Neuronal stem cell (in vitro differentiated cells): ENCODE results near the gene ADIPOR2.

Experiments used
- DNase-seq: peaks from one replicate; pipeline ENCODE4 v3.0.0-alpha.2; 2013; ENCODE audit warnings: low spot score
- H2AFZ ChIP-seq: one replicate; pipeline ENCODE4 v1.6.1; 2013; ENCODE audit warnings: mild to moderate bottlenecking, low read length, inconsistent platforms
- H2AK5ac ChIP-seq: 2 replicates; pipeline ENCODE4 v1.6.1; 2013; ENCODE audit warnings: low read depth, mild to moderate bottlenecking, inconsistent platforms, low read length, moderate library complexity, mixed read lengths
- H2BK120ac ChIP-seq: 2 replicates; pipeline ENCODE4 v1.6.1; 2013; ENCODE audit warnings: low read depth, mild to moderate bottlenecking, inconsistent platforms, low read length, moderate library complexity, mixed read lengths
- H2BK12ac ChIP-seq: one replicate; pipeline ENCODE4 v1.6.1; 2013; ENCODE audit warnings: low read length, inconsistent platforms
- H2BK15ac ChIP-seq: 2 replicates; pipeline ENCODE4 v1.6.1; 2013; ENCODE audit warnings: mild to moderate bottlenecking, low read length, inconsistent platforms, mixed read lengths
- H2BK5ac ChIP-seq: one replicate; pipeline ENCODE4 v1.6.1; 2013; ENCODE audit warnings: inconsistent platforms, mild to moderate bottlenecking, low read length, moderate library complexity
- H3K14ac ChIP-seq: one replicate; pipeline ENCODE4 v1.6.1; 2013; ENCODE audit warnings: low read length, inconsistent platforms
- H3K18ac ChIP-seq: 2 replicates; pipeline ENCODE4 v1.6.1; 2013; ENCODE audit warnings: low read length, inconsistent platforms
- H3K23ac ChIP-seq: 2 replicates; pipeline ENCODE4 v1.6.1; 2013; ENCODE audit warnings: low read depth, mild to moderate bottlenecking, mixed read lengths, low read length, inconsistent platforms; ENCODE audit not compliant: poor library complexity
- H3K27ac ChIP-seq: replicated peaks from 3 replicates; pipeline ENCODE4 v1.5.1; 2013; ENCODE audit warnings: low read length, inconsistent platforms
- H3K27me3 ChIP-seq, 3 experiments: 2 replicates each; pipeline ENCODE4 v1.6.1; 2013; ENCODE audit warnings: low read length in 3 of 3, mild to moderate bottlenecking in 2 of 3, inconsistent platforms in 1 of 3, low read depth in 1 of 3, mixed read lengths in 1 of 3, moderate library complexity in 1 of 3; ENCODE audit not compliant: control insufficient read depth in 3 of 3, insufficient read depth in 3 of 3
- H3K36me3 ChIP-seq, 2 donors: replicated peaks in 1 of 2; 2 replicates each; pipeline ENCODE4 v1.6.1; 2013; ENCODE audit warnings: low read length in 2 of 2; ENCODE audit not compliant: control insufficient read depth in 2 of 2, insufficient read depth in 2 of 2
- H3K4ac ChIP-seq: 2 replicates; pipeline ENCODE4 v1.6.1; 2013; ENCODE audit warnings: inconsistent platforms, mild to moderate bottlenecking, low read length, moderate library complexity
- H3K4me1 ChIP-seq, 2 donors: 1 replicate in 1 of 2; 2 replicates in 1 of 2; pipeline ENCODE4 v1.6.1; 2013; ENCODE audit warnings: low read length in 2 of 2, low read depth in 1 of 2; ENCODE audit not compliant: control insufficient read depth in 2 of 2, insufficient read depth in 1 of 2
- H3K4me2 ChIP-seq: one replicate; pipeline ENCODE4 v1.6.1; 2013; ENCODE audit warnings: mild to moderate bottlenecking, low read length, inconsistent platforms; ENCODE audit not compliant: insufficient read depth, poor library complexity, severe bottlenecking
- H3K4me3 ChIP-seq, 2 donors: 2 replicates each; pipeline ENCODE4 v1.5.1; 2013; ENCODE audit warnings: low read length in 2 of 2, mild to moderate bottlenecking in 2 of 2, inconsistent platforms in 1 of 2, moderate library complexity in 1 of 2
- H3K79me1 ChIP-seq: one replicate; pipeline ENCODE4 v1.6.1; 2013; ENCODE audit warnings: low read depth, mild to moderate bottlenecking, inconsistent platforms, low read length, moderate library complexity
- H3K9ac ChIP-seq: one replicate; pipeline ENCODE4 v1.6.1; 2013; ENCODE audit warnings: mild to moderate bottlenecking, low read depth, low read length, inconsistent platforms; ENCODE audit not compliant: poor library complexity
- H3K9me3 ChIP-seq, 2 donors: replicated peaks in 1 of 2; 2 replicates each; pipeline versions ENCODE3 to v1.6.1; 2013; ENCODE audit warnings: low read length in 2 of 2, mild to moderate bottlenecking in 2 of 2, inconsistent platforms in 1 of 2, low read depth in 1 of 2, mixed read lengths in 1 of 2, moderate library complexity in 1 of 2; ENCODE audit not compliant: control insufficient read depth in 2 of 2, insufficient read depth in 1 of 2
- H4K8ac ChIP-seq: one replicate; pipeline ENCODE4 v1.6.1; 2013; ENCODE audit warnings: low read depth, mild to moderate bottlenecking, inconsistent platforms, low read length, moderate library complexity
- H4K91ac ChIP-seq: one replicate; pipeline ENCODE4 v1.6.1; 2013; ENCODE audit warnings: low read length, low read depth, mild to moderate bottlenecking, inconsistent platforms; ENCODE audit not compliant: poor library complexity
- WGBS, 2 donors: extraction: QIAGEN DNeasy Blood & Tissue Kit; methylation state at CpG; one replicate each; pipeline ENCODE4 v1.1.7; 2013; ENCODE audit warnings: missing lambda C conversion rate in 2 of 2, mixed read lengths in 1 of 2; ENCODE audit not compliant: insufficient read length in 2 of 2, insufficient replicate concordance in 1 of 2; ENCODE audit errors: extremely low coverage in 2 of 2; 5-methylcytosine and 5-hydroxymethylcytosine counted together

The ADIPOR2 gene

GRCh38 chr12:1724250-1724649 is 33.4 kb downstream of the ADIPOR2 start:
- Histone ChIP-seq H4K91ac (no peak overlapping the region), H4K8ac (no peak overlapping the region), H3K27ac (no peak overlapping the region), H3K4me1 (no peaks in the 10 kb centered on the region), H3K18ac (no peak overlapping the region), H3K9me3 (peaks cover 2 to 10% of the 10 kb centered on the region in 2 donors), H3K23ac (no peak overlapping the region), H2BK15ac (no peak overlapping the region), H2BK120ac (no peak overlapping the region), H2BK12ac (no peak overlapping the region), H3K4me2 (no peak overlapping the region), H2AFZ (no peak overlapping the region), H3K4ac (no peak overlapping the region), H3K4me3 (no peak overlapping the region), H2AK5ac (no peak overlapping the region), H3K27me3 (no peaks in the 10 kb centered on the region), H3K36me3 (peaks cover 0 to 16% of the 10 kb centered on the region in 2 donors), H3K14ac (no peak overlapping the region), H3K79me1 (no peaks in the 10 kb centered on the region), H2BK5ac (no peak overlapping the region), H3K9ac (no peak overlapping the region)
- WGBS, 2 donors, result no CpG with 5 or more reads among the region's 3 CpGs
- no peak for DNase-seq

- peaks cover 0 to 23% of the 10 kb centered on the region in 2 donors for H3K36me3 ChIP-seq
- H2BK15ac ChIP-seq, result no peak overlapping the region
- H3K4me2 ChIP-seq, result no peak overlapping the region
- no peaks in the 10 kb centered on the region for H3K27me3 ChIP-seq
- no peaks in the 10 kb centered on the region for H3K79me1 ChIP-seq
- no peak overlapping the region for H3K4me3 ChIP-seq
- no peak overlapping the region for H2AK5ac ChIP-seq
- no peak overlapping the region for H2BK5ac ChIP-seq
- H2AFZ ChIP-seq, result no peak overlapping the region
- no peaks in the 10 kb centered on the region for H3K9me3 ChIP-seq
- no peak overlapping the region for H2BK12ac ChIP-seq
- no peak overlapping the region for H4K8ac ChIP-seq
- H4K91ac ChIP-seq, result no peak overlapping the region
- H3K9ac ChIP-seq, result no peak overlapping the region
- no peak for DNase-seq
- WGBS, 2 donors, result no CpG with 5 or more reads among the region's 3 CpGs
- H3K23ac ChIP-seq, result no peak overlapping the region
- no peak overlapping the region for H2BK120ac ChIP-seq
- H3K4ac ChIP-seq, result no peak overlapping the region
- no peaks in the 10 kb centered on the region for H3K4me1 ChIP-seq
- no peak overlapping the region for H3K18ac ChIP-seq
- no peak overlapping the region for H3K14ac ChIP-seq
- no peak overlapping the region for H3K27ac ChIP-seq
Observed at GRCh38 chr12:1726753-1727152, 35.9 kb downstream of the ADIPOR2 start.

- no peak for DNase-seq
- Histone ChIP-seq H2BK12ac (no peak overlapping the region), H2AK5ac (no peak overlapping the region), H3K4me1 (no peaks in the 10 kb centered on the region), H3K4me2 (no peak overlapping the region), H3K36me3 (peaks cover 0 to 23% of the 10 kb centered on the region in 2 donors), H2BK5ac (no peak overlapping the region), H3K27me3 (no peaks in the 10 kb centered on the region), H3K23ac (no peak overlapping the region), H2BK15ac (no peak overlapping the region), H3K9ac (no peak overlapping the region), H2AFZ (no peak overlapping the region), H4K91ac (no peak overlapping the region), H3K18ac (no peak overlapping the region), H3K27ac (no peak overlapping the region), H3K14ac (no peak overlapping the region), H3K4ac (no peak overlapping the region), H3K4me3 (no peak overlapping the region), H3K9me3 (no peaks in the 10 kb centered on the region), H2BK120ac (no peak overlapping the region), H4K8ac (no peak overlapping the region), H3K79me1 (no peaks in the 10 kb centered on the region)
- WGBS, 2 donors, result no CpG with 5 or more reads among the region's 1 CpG
Observed at GRCh38 chr12:1728824-1729223, 38.0 kb downstream of the ADIPOR2 start.

DNA sequence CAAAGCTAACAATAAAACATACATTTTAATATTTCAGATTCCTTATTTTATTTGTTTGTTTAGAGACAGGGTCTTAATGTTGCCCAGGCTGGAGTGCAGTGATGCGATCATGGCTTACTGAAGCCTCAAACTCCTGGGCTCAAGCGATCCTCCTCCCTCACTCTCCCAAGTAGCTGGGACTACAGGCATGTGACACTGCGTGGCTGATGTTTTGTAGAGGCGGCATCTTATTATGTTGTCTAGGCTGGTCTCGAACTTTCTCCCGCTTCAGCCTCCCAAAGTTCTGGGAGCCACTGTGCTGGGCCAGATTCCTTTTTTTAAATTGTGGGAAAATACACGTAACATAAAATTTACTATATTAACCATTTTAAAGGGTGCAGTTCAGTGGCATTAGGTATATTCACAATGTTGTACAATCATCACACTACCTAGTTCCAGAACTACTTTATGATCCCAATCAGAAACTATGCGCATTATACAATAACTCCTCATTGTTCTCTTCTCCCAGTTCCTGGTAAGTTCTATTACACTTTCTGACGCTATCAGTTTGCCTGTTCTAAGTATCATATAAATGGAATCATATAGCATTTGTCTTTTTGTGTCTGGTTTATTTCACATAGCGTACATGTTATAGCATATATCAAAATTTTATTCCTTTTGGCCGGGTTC is 40.3 kb downstream of the ADIPOR2 start:
- Histone ChIP-seq H2AK5ac (no peak overlapping the region), H3K4ac (no peak overlapping the region), H3K9me3 (no peaks in the 10 kb centered on the region), H3K9ac (peak overlapping the region; percentile 44), H2BK12ac (no peak overlapping the region), H3K4me3 (no peak overlapping the region), H3K4me1 (no peaks in the 10 kb centered on the region), H3K27ac (no peak overlapping the region), H2BK15ac (no peak overlapping the region), H3K79me1 (no peaks in the 10 kb centered on the region), H4K8ac (no peak overlapping the region), H4K91ac (no peak overlapping the region), H3K27me3 (no peaks in the 10 kb centered on the region), H3K14ac (no peak overlapping the region), H2BK5ac (no peak overlapping the region), H3K4me2 (no peak overlapping the region), H3K18ac (no peak overlapping the region), H3K36me3 (peaks cover 0 to 12% of the 10 kb centered on the region in 2 donors), H2BK120ac (no peak overlapping the region), H3K23ac (no peak overlapping the region), H2AFZ (no peak overlapping the region)
- no CpG with 5 or more reads among the region's 11 CpGs for WGBS, 2 donors
- no peak for DNase-seq
